HepG2 (cell line): Measurements from ENCODE around the gene STIP1. TPM values are rescaled to one million over a fixed set of nuclear protein-coding genes. Genes with fewer than 3 reads are reported as not detected.

Experiments used
- BCLAF1 ChIP-seq: fragments of 450-650 bp; IDR thresholded peaks from 2 replicates; pipeline ENCODE4 v1.6.1; 2017; ENCODE audit warnings: mild to moderate bottlenecking
- GATAD2A ChIP-seq: IDR thresholded peaks from 2 replicates; pipeline ENCODE4 v1.6.1; 2016
- GTF3A ChIP-seq: sonication (generic); formaldehyde crosslinking; conservative IDR thresholded peaks from 2 replicates; pipeline ENCODE4 v1.4.0; 2020; ENCODE audit warnings: mild to moderate bottlenecking, missing genetic modification reagents
- HOXA3 ChIP-seq: sonication (generic); formaldehyde crosslinking; IDR thresholded peaks from 2 replicates; pipeline ENCODE4 v1.5.0; 2020; ENCODE audit warnings: missing genetic modification reagents
- KDM1A ChIP-seq: IDR thresholded peaks from 2 replicates; pipeline ENCODE4 v1.6.1; 2016; ENCODE audit warnings: missing compliant biosample characterization
- MAZ ChIP-seq, 2 experiments: sonication (generic) in 1 of 2; formaldehyde crosslinking in 1 of 2; IDR thresholded peaks; 2 replicates each; pipeline versions ENCODE4 v1.5.0 to v1.6.1; 2012 to 2020; ENCODE audit warnings: low read depth in 2 of 2, mild to moderate bottlenecking in 2 of 2, borderline replicate concordance in 1 of 2, improper control_type of control experiment in 1 of 2, low read length in 1 of 2, missing genetic modification reagents in 1 of 2, moderate library complexity in 1 of 2
- PAX8 ChIP-seq: sonication (generic); formaldehyde crosslinking; IDR thresholded peaks from 2 replicates; pipeline ENCODE4 v1.8.0; 2022; ENCODE audit warnings: mild to moderate bottlenecking, missing genetic modification reagents, borderline replicate concordance
- POLR2A ChIP-seq, 2 experiments: IDR thresholded peaks; 2 replicates each; pipeline ENCODE4 v1.6.1; 2011; ENCODE audit warnings: low read depth in 2 of 2, low read length in 2 of 2, mild to moderate bottlenecking in 1 of 2, moderate library complexity in 1 of 2; ENCODE audit not compliant: insufficient read depth in 1 of 2
- RAD21 ChIP-seq: fragments of 450-650 bp; formaldehyde crosslinking; IDR thresholded peaks from 2 replicates; pipeline ENCODE4 v1.5.0; 2020; ENCODE audit warnings: mild to moderate bottlenecking
- SMAD1 ChIP-seq: sonication (generic); formaldehyde crosslinking; IDR thresholded peaks from 2 replicates; pipeline ENCODE4 v1.4.0; 2020; ENCODE audit warnings: missing genetic modification reagents, low read depth, mild to moderate bottlenecking, borderline replicate concordance
- SMAD9 ChIP-seq: sonication (generic); formaldehyde crosslinking; IDR thresholded peaks from 2 replicates; pipeline ENCODE4 v1.5.1; 2020; ENCODE audit warnings: mild to moderate bottlenecking, missing genetic modification reagents
- THAP8 ChIP-seq: sonication (generic); formaldehyde crosslinking; IDR thresholded peaks from 2 replicates; pipeline ENCODE4 v1.5.1; 2020; ENCODE audit warnings: missing genetic modification reagents, mild to moderate bottlenecking, borderline replicate concordance
- USF2 ChIP-seq, 2 experiments: sonication (generic) in 1 of 2; formaldehyde crosslinking in 1 of 2; IDR thresholded peaks; 2 replicates each; pipeline versions ENCODE4 v1.5.1 to v1.6.1; 2011 to 2020; ENCODE audit warnings: borderline replicate concordance in 1 of 2, low read depth in 1 of 2, low read length in 1 of 2, mild to moderate bottlenecking in 1 of 2, missing genetic modification reagents in 1 of 2, moderate library complexity in 1 of 2
- ZBTB1 ChIP-seq: sonication (generic); formaldehyde crosslinking; IDR thresholded peaks from 2 replicates; pipeline ENCODE4 v1.4.0; 2020; ENCODE audit warnings: missing genetic modification reagents, borderline replicate concordance
- ZMYM4 ChIP-seq: sonication (generic); formaldehyde crosslinking; IDR thresholded peaks from 2 replicates; pipeline ENCODE4 v1.8.1; 2023; ENCODE audit warnings: mild to moderate bottlenecking, missing genetic modification reagents
- ZNF24 ChIP-seq: fragments of 450-650 bp; IDR thresholded peaks from 2 replicates; pipeline ENCODE4 v1.6.1; 2017; ENCODE audit warnings: antibody characterized with exemption, mild to moderate bottlenecking
- ZNF253 ChIP-seq: sonication (generic); formaldehyde crosslinking; IDR thresholded peaks from 2 replicates; pipeline ENCODE4 v1.8.0; 2022; ENCODE audit warnings: mild to moderate bottlenecking, missing genetic modification reagents, borderline replicate concordance
- ZNF329 ChIP-seq: sonication (generic); formaldehyde crosslinking; IDR thresholded peaks from 2 replicates; pipeline ENCODE4 v1.9.0; 2021; ENCODE audit warnings: low read depth, mild to moderate bottlenecking, missing genetic modification reagents
- ZNF557 ChIP-seq: sonication (generic); formaldehyde crosslinking; IDR thresholded peaks from 2 replicates; pipeline ENCODE4 v1.4.0; 2020; ENCODE audit warnings: missing genetic modification reagents
- polyA plus RNA-seq, 8 experiments: library from polyadenylated mRNA; depleted of rRNA in 3 of 8; stranded (reverse) in 7 of 8; unstranded in 1 of 8; fragments of >200 nt; fragmentation: Illumina TruSeq in 4 of 8; extraction: Trizol in 4 of 8; gene quantifications; 2 replicates each; pipeline versions ENCODE4 v1.2.1 to v1.2.3, GENCODE V29; 2011 to 2016; ENCODE audit warnings: low read depth in 4 of 8, missing spikeins in 1 of 8, mixed read lengths in 1 of 8; ENCODE audit not compliant: insufficient read depth in 1 of 8
- total RNA-seq, 5 experiments: library from RNA; depleted of rRNA; stranded (reverse); fragments of >200 nt; fragmentation: Illumina TruSeq; extraction: Trizol; gene quantifications; 2 replicates each; pipeline ENCODE4 v1.2.3, GENCODE V29; 2016; ENCODE audit warnings: low read depth in 1 of 5
- TF ChIP-seq, protein P1 (sequence below): sonication (generic); formaldehyde crosslinking; IDR thresholded peaks from 2 replicates; pipeline ENCODE4 v1.4.0; 2020; ENCODE audit warnings: mild to moderate bottlenecking, missing genetic modification reagents
- TF ChIP-seq, protein P2 (sequence below): sonication (generic); formaldehyde crosslinking; IDR thresholded peaks from 2 replicates; pipeline ENCODE4 v1.8.0; 2022; ENCODE audit warnings: mild to moderate bottlenecking, missing genetic modification reagents, moderate library complexity

STIP1 gene
- total and polyA plus RNA-seq, 2 of the 13 experiments (the other 11 are each of a cell fraction or from before 2014, with no cell fraction given), result 81.1 to 217 TPM

- TF ChIP-seq BCLAF1, result no peak
- peak; percentile 58; the same call in 1 of the 2 replicates for TF ChIP-seq SMAD9 (CRISPR knock-in tag)
- no peak for TF ChIP-seq KDM1A (CRISPR knock-in tag)
- TF ChIP-seq THAP8 (CRISPR knock-in tag), result no peak
- peak; percentile 30; the same call in 1 of the 2 replicates for TF ChIP-seq ZNF253 (CRISPR knock-in tag)
- TF ChIP-seq PAX8 (CRISPR knock-in tag), result no peak
- no peak for TF ChIP-seq MAZ (IDR thresholded peaks at IDR 0.05; ENCODE audit: borderline replicate concordance, low read depth, low read length)
- TF ChIP-seq MAZ (CRISPR knock-in tag; IDR thresholded peaks at IDR 0.05; ENCODE audit: low read depth), result no peak
- TF ChIP-seq, protein P1, sequence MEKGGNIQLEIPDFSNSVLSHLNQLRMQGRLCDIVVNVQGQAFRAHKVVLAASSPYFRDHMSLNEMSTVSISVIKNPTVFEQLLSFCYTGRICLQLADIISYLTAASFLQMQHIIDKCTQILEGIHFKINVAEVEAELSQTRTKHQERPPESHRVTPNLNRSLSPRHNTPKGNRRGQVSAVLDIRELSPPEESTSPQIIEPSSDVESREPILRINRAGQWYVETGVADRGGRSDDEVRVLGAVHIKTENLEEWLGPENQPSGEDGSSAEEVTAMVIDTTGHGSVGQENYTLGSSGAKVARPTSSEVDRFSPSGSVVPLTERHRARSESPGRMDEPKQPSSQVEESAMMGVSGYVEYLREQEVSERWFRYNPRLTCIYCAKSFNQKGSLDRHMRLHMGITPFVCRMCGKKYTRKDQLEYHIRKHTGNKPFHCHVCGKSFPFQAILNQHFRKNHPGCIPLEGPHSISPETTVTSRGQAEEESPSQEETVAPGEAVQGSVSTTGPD, result no peak
- TF ChIP-seq ZNF24, result no peak
- 0 out of 2 replicates have a peak, but pooled peaks have one; percentile 12 for TF ChIP-seq GATAD2A (CRISPR knock-in tag)
- TF ChIP-seq ZMYM4, result no peak
- no peak for TF ChIP-seq GTF3A (CRISPR knock-in tag)
- no peak for TF ChIP-seq ZNF329 (CRISPR knock-in tag)
- TF ChIP-seq USF2 (IDR thresholded peaks at IDR 0.05; ENCODE audit: low read depth, low read length), result 0 out of 2 replicates have a peak, but pooled peaks have one; percentile 7
- TF ChIP-seq USF2 (CRISPR knock-in tag; IDR thresholded peaks at IDR 0.05; ENCODE audit: borderline replicate concordance), result peak; percentile 51; the same call in 1 of the 2 replicates
- TF ChIP-seq, protein P2, sequence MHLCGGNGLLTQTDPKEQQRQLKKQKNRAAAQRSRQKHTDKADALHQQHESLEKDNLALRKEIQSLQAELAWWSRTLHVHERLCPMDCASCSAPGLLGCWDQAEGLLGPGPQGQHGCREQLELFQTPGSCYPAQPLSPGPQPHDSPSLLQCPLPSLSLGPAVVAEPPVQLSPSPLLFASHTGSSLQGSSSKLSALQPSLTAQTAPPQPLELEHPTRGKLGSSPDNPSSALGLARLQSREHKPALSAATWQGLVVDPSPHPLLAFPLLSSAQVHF (CRISPR knock-in tag), result no peak
- TF ChIP-seq SMAD1, result no peak
- TF ChIP-seq ZBTB1 (CRISPR knock-in tag), result no peak
- TF ChIP-seq HOXA3 (CRISPR knock-in tag), result 0 out of 2 replicates have a peak, but pooled peaks have one; percentile 28
- no peak for TF ChIP-seq RAD21
- no peak for TF ChIP-seq ZNF557 (CRISPR knock-in tag)
- TF ChIP-seq POLR2A (IDR thresholded peaks at IDR 0.05; ENCODE audit: insufficient read depth in 1 of 2, low read depth in 2 of 2, low read length in 2 of 2), result no peak
Measured at GRCh38 chr11:64164392-64165312, 21.3 kb upstream of the STIP1 start (continued).
